GM18867 (cell line): ENCODE results near the gene ABLIM1.

Experiments
- ATAC-seq: cut with Tn5 transposase; IDR thresholded peaks from one replicate; pipeline ENCODE4 v1.9.1; 2021; ENCODE audit warnings: mild to moderate bottlenecking, moderate library complexity; ENCODE audit not compliant: unreplicated experiment

The ABLIM1 gene

GRCh38 chr10:114648368-114648767, 9.7 kb downstream of the ABLIM1 start:
- ATAC-seq = no peak

- ATAC-seq = no peak
These were observed 10.4 kb downstream of the ABLIM1 start for GRCh38 chr10:114647545-114648138.

GRCh38 chr10:114646426-114646825, 11.6 kb downstream of the ABLIM1 start:
- ATAC-seq = no peak

- no peak for ATAC-seq
These were observed 12.4 kb downstream of the ABLIM1 start for GRCh38 chr10:114645706-114646105.

- ATAC-seq = no peak
These were observed 14.9 kb downstream of the ABLIM1 start for GRCh38 chr10:114643158-114643557.

GRCh38 chr10:114642729-114643128, 15.3 kb downstream of the ABLIM1 start:
- ATAC-seq = no peak

GRCh38 chr10:114638821-114639625, 19.1 kb downstream of the ABLIM1 start:
- peak; percentile 52 for ATAC-seq

GRCh38 chr10:114635797-114636550, 22.1 kb downstream of the ABLIM1 start:
- no peak for ATAC-seq

GRCh38 chr10:114635101-114635500, 23.0 kb downstream of the ABLIM1 start:
- ATAC-seq = no peak

- no peak for ATAC-seq
These were observed 23.5 kb downstream of the ABLIM1 start for GRCh38 chr10:114634609-114634979.

GRCh38 chr10:114632869-114633715, 25.0 kb downstream of the ABLIM1 start:
- peak; percentile 37 for ATAC-seq

- ATAC-seq = peak; percentile 72
These were observed 26.2 kb downstream of the ABLIM1 start for GRCh38 chr10:114631666-114632417.

GRCh38 chr10:114631090-114631665, 26.9 kb downstream of the ABLIM1 start:
- no peak for ATAC-seq

- no peak for ATAC-seq
These were observed 28.0 kb downstream of the ABLIM1 start for GRCh38 chr10:114629824-114630730.

- ATAC-seq = no peak
These were observed 28.8 kb downstream of the ABLIM1 start for GRCh38 chr10:114629083-114629823.

- no peak for ATAC-seq
These were observed 30.0 kb downstream of the ABLIM1 start for GRCh38 chr10:114628106-114628505.

- ATAC-seq = no peak
These were observed 31.2 kb downstream of the ABLIM1 start for GRCh38 chr10:114626841-114627240.
